Activated T-cell treated with anti-CD3 and anti-CD28 coated beads, Interleukin-2, amount 50 U/mL, for 72 hours (primary cell): ENCODE results near the gene DDX50. TPM values are rescaled to one million over a fixed set of nuclear protein-coding genes. Genes with fewer than 3 reads are reported as not detected.
"Not testable (repeated sequence)": the region's sequence is repeated elsewhere in the genome, so short reads cannot be mapped to it uniquely, and the experiment has no call there.

ENCODE experiments used
- ATAC-seq, 2 donors: fragments of 150-1000 bp; cut with Tn5 transposase; replicated peaks in 1 of 2; 2 replicates each; pipeline ENCODE4 v1.10.0; 2021; ENCODE audit warnings: moderate library complexity in 2 of 2, mild to moderate bottlenecking in 1 of 2
- DNase-seq, 2 donors: peaks; one replicate each; pipeline ENCODE4 v3.0.0; 2021 to 2022; ENCODE audit warnings: mixed read lengths in 1 of 2
- H3K27ac Mint-ChIP-seq: one replicate; pipeline ENCODE4 v1.8.0; 2022; ENCODE audit warnings: mild to moderate bottlenecking, moderate library complexity, mixed read lengths
- H3K27me3 Mint-ChIP-seq: one replicate; pipeline ENCODE4 v1.8.0; 2022; ENCODE audit warnings: low read depth, mixed read lengths
- H3K36me3 Mint-ChIP-seq, 2 donors: one replicate each; pipeline ENCODE4 v1.8.0; 2022; ENCODE audit warnings: mixed read lengths in 2 of 2, mild to moderate bottlenecking in 1 of 2; ENCODE audit not compliant: insufficient read depth in 2 of 2
- H3K4me1 Mint-ChIP-seq: one replicate; pipeline ENCODE4 v1.8.0; 2022; ENCODE audit warnings: low read depth, mixed read lengths
- H3K4me3 Mint-ChIP-seq, 2 donors: one replicate each; pipeline ENCODE4 v1.8.0; 2022; ENCODE audit warnings: mild to moderate bottlenecking in 2 of 2, mixed read lengths in 2 of 2, moderate library complexity in 2 of 2
- H3K9me3 Mint-ChIP-seq, 2 donors: one replicate each; pipeline ENCODE4 v1.8.0; 2022; ENCODE audit warnings: mixed read lengths in 2 of 2
- total RNA-seq, 2 donors: library from RNA; stranded (reverse); gene quantifications; one replicate each; pipeline ENCODE4 v1.2.3, GENCODE V29; 2022

Gene DDX50, protein sequence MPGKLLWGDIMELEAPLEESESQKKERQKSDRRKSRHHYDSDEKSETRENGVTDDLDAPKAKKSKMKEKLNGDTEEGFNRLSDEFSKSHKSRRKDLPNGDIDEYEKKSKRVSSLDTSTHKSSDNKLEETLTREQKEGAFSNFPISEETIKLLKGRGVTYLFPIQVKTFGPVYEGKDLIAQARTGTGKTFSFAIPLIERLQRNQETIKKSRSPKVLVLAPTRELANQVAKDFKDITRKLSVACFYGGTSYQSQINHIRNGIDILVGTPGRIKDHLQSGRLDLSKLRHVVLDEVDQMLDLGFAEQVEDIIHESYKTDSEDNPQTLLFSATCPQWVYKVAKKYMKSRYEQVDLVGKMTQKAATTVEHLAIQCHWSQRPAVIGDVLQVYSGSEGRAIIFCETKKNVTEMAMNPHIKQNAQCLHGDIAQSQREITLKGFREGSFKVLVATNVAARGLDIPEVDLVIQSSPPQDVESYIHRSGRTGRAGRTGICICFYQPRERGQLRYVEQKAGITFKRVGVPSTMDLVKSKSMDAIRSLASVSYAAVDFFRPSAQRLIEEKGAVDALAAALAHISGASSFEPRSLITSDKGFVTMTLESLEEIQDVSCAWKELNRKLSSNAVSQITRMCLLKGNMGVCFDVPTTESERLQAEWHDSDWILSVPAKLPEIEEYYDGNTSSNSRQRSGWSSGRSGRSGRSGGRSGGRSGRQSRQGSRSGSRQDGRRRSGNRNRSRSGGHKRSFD
- 10 to 100 TPM; 61.8 to 62.8 TPM for total RNA-seq

DNA sequence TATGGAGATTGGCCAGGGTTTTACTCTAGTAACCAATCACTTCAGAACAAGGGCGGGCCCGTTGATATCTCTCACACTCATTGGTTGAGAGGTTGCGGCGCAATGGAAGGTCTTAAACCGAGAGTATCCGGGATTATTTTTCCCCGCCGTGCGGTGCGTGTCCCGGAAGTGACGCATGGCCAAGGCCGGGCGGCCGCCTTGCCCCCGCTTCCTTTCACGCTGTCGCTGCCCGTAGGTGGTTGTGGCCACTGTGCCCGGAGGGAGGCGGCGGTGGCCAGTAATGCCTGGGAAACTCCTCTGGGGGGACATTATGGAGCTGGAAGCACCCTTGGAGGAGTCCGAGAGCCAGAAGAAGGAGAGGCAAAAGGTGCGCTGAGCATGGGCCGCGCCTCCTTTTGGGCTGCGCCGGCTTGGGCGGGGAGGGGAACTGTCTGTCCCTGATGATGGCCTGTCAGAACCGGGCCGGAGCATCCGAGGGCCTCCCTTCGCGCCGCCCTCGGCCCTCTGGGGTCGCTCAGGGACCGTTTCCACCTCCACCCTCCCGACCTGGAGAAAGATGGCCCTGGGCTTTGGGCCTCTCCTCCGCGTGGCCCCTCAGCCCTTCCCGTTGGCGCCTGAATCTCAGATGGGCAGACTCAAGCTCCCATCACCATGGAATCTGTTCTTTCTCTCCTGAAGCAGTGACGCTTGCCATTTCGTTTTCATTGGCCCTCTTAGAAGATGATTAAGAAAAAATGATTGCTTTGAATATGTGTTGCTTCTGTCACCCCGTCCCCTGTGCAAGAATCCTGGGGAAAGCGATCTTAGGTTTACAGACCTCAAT, at the start of gene DDX50:
DDX50 (plus strand) TSS at position 211 of the 823 bp plus-strand sequence; CDS start at position 281, 70 bp downstream.
- H3K4me1 Mint-ChIP-seq, result peaks cover 37% of the 10 kb centered on the region
- H3K36me3 Mint-ChIP-seq, result peaks cover 12 to 13% of the 10 kb centered on the region in 2 donors
- DNase-seq (peak; percentile 97), ATAC-seq (peak; percentile 96)
- peak within 1 kb of the TSS; percentile 93 to 98 for H3K4me3 Mint-ChIP-seq
- peak within 1 kb of the TSS; percentile 100 for H3K27ac Mint-ChIP-seq
- H3K9me3 Mint-ChIP-seq, result no peaks in the 10 kb centered on the region
- H3K27me3 Mint-ChIP-seq, result no peaks in the 10 kb centered on the region

DNA sequence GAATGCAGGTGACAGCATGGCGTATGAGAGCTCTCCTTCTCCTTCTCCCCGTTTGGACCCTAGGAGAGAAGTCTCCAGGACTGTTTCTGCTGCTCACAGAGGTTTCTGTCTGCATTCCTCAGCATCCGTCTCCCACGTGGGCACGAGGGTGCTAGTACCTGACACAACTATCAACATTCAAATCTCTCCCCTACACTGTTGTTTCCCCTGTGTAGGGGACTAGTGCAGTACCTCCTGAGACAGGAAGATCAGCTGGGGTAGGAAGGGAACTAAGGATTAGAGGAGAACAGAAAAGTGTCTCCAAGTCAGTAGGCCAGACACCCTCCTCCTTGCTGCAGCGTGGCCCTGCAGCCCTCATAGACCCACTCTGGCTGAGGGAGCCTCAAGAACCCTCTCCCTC, 44.8 kb upstream of the DDX50 start:
- no peak for ATAC-seq
- no peaks in the 10 kb centered on the region for H3K4me1 Mint-ChIP-seq
- peaks cover 5 to 10% of the 10 kb centered on the region in 2 donors for H3K9me3 Mint-ChIP-seq
- H3K27me3 Mint-ChIP-seq, result no peaks in the 10 kb centered on the region
- DNase-seq, result no peak
- H3K36me3 Mint-ChIP-seq, result peaks cover 7 to 10% of the 10 kb centered on the region in 2 donors
- no peak overlapping the region for H3K4me3 Mint-ChIP-seq
- no peak overlapping the region for H3K27ac Mint-ChIP-seq

GRCh38 chr10:68857005-68857404, 44.1 kb upstream of the DDX50 start:
- no peak overlapping the region for H3K27ac Mint-ChIP-seq
- H3K36me3 Mint-ChIP-seq, result peaks cover 8 to 13% of the 10 kb centered on the region in 2 donors
- ATAC-seq, result no peak
- H3K9me3 Mint-ChIP-seq, result peaks cover 5 to 10% of the 10 kb centered on the region in 2 donors
- DNase-seq, result no peak
- no peaks in the 10 kb centered on the region for H3K27me3 Mint-ChIP-seq
- no peaks in the 10 kb centered on the region for H3K4me1 Mint-ChIP-seq
- H3K4me3 Mint-ChIP-seq, result no peak overlapping the region

- Mint-ChIP-seq H3K4me1 (peaks cover 1% of the 10 kb centered on the region), H3K9me3 (peaks cover 5 to 10% of the 10 kb centered on the region in 2 donors), H3K27ac (no peak overlapping the region), H3K27me3 (no peaks in the 10 kb centered on the region), H3K4me3 (no peak overlapping the region), H3K36me3 (peaks cover 8 to 13% of the 10 kb centered on the region in 2 donors)
- ATAC-seq, result no peak
- no peak for DNase-seq
These were observed 39.9 kb upstream of the DDX50 start for GRCh38 chr10:68861253-68861652.

GRCh38 chr10:68864611-68865010, 36.5 kb upstream of the DDX50 start:
- no peak for DNase-seq
- H3K36me3 Mint-ChIP-seq, result peaks cover 6 to 12% of the 10 kb centered on the region in 2 donors
- H3K27me3 Mint-ChIP-seq, result no peaks in the 10 kb centered on the region

DNA sequence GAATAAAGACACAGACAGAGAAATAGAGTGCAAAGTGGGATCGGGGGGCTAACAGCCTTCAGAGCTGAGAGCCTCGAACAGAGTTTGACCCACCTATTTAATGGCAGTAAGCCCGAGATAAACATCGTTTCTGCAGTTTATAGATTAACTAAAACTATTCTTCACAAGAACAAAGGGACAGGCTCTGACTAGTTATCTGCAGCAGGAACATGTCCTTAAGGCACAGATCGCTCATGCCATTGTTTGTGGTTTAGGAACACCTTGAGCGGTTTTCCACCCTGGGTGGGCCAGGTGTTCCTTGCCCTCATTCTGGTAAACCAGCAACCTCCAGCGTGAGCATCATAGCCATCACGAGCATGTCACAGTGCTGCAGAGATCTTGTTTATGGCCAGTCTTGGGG, 32.9 kb upstream of the DDX50 start:
- H3K27me3 Mint-ChIP-seq, ATAC-seq, H3K4me3 Mint-ChIP-seq, H3K36me3 Mint-ChIP-seq, DNase-seq, H3K9me3 Mint-ChIP-seq, H3K27ac Mint-ChIP-seq: not testable (repeated sequence)
- peaks cover 21% of the 10 kb centered on the region for H3K4me1 Mint-ChIP-seq

More at GRCh38 chr10:68864611-68865010, 36.5 kb upstream of the DDX50 start:
- Mint-ChIP-seq H3K9me3 (peaks cover 5 to 8% of the 10 kb centered on the region in 2 donors), H3K27ac (no peak overlapping the region), H3K4me1 (peaks cover 5% of the 10 kb centered on the region), H3K4me3 (no peak overlapping the region)
- ATAC-seq, result no peak

- DNase-seq (no peak), ATAC-seq (no peak)
- Mint-ChIP-seq H3K4me1 (peaks cover 21% of the 10 kb centered on the region), H3K27me3 (no peaks in the 10 kb centered on the region), H3K36me3 (no peaks in the 10 kb centered on the region), H3K4me3 (no peak overlapping the region), H3K9me3 (no peaks in the 10 kb centered on the region), H3K27ac (no peak overlapping the region)
These were observed 31.5 kb upstream of the DDX50 start for GRCh38 chr10:68869623-68870022.

GRCh38 chr10:68870061-68870460, 31.1 kb upstream of the DDX50 start:
- Mint-ChIP-seq H3K4me3 (no peak overlapping the region), H3K36me3 (no peaks in the 10 kb centered on the region), H3K27ac (no peak overlapping the region), H3K27me3 (no peaks in the 10 kb centered on the region), H3K9me3 (no peaks in the 10 kb centered on the region), H3K4me1 (peaks cover 21% of the 10 kb centered on the region)
- DNase-seq (no peak), ATAC-seq (no peak)

DNA sequence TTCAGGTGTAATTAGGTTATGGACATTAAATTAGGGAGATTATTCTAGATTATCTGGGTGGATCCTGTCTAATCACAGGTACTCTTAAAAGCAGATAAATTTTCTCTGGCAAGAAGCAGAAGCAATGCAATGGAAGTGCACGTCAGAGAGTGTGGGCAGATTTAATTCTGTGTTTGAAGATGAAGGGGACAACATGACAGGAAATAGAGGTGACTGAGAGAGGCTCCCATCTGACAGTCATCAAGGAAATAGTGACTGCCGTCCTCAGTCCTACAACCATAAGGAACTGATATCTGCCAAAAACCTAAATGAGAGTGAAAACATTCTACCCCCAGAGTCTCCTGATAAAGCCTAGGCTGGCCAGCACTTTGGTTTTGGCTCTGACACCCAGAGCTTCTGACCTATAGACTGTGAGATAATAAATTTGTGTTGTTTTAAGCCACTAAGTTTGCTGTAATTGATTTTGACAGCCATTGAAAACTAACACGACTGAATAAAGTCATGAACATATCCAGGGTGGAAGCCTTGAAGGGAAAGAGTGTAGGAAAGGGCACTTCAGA, 30.5 kb upstream of the DDX50 start:
- DNase-seq (peak; percentile 3 to 6), ATAC-seq (peak; percentile 75 to 82)
- Mint-ChIP-seq H3K36me3 (no peaks in the 10 kb centered on the region), H3K27ac (no peak overlapping the region), H3K27me3 (no peaks in the 10 kb centered on the region), H3K4me3 (no peak overlapping the region), H3K9me3 (no peaks in the 10 kb centered on the region), H3K4me1 (peaks cover 21% of the 10 kb centered on the region)

DNA sequence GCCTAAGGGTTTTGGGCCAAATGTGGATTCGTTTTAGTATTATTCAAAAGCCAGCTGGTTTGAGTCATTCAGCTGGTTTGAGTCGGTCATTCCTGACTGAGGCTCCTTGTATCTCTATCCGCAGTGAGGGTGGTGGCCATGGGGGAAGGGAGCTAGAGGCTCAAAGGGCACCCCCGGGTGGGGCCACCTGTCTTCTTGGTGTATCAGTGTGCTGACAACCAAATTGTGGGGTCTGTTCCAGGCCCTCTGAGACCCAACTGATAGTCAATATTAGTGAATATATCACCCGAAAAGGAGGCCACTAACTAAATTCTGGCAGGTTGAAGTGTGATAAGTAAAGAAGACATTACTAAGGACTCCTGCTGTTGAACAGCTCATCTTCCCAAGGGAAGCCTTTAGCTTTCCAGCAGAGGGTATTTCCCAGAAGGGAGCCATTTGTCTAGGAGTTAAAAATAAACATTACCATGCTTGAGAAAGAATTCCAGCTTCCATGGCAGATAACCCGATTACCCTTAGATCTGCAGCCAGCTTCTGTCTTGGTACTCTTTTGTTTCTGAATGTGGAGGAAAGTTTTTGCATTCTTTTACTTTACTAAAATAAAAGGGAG, 29.9 kb upstream of the DDX50 start:
- ATAC-seq (peak; percentile 17 to 29), DNase-seq (peak in 1 of 2 donors; percentile 5)
- no peak overlapping the region for H3K4me3 Mint-ChIP-seq
- H3K36me3 Mint-ChIP-seq, result no peaks in the 10 kb centered on the region
- H3K4me1 Mint-ChIP-seq, result peaks cover 20% of the 10 kb centered on the region
- no peaks in the 10 kb centered on the region for H3K27me3 Mint-ChIP-seq
- H3K27ac Mint-ChIP-seq, result no peak overlapping the region
- no peaks in the 10 kb centered on the region for H3K9me3 Mint-ChIP-seq

DNA sequence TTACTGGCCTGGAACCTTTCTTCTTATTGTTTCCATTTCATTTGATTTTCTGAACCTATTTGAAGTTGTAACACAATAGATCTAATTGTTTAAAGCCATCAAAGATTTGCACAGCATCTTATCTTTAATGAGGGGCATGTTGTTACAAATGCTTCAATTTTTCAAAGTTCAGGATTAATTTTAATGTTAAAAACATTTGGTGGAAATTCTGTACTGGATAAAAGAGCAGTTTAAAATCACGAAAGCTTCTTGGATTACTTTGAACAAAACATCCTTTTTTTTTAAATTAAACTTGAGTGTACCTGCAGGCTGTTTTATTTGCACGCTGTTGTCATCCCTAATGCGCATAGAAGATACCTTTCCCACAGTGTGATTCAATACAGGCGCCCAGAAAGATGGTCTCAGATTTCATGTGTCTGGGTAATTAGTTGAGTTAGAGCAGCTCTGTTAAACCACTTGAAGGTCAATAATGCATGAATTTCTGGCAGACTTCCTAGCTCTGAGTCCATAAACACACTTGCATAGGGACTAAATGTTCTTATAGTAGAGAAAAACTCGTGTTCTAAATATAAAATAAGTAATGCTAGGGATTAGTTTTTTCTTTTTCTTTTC, 29.3 kb upstream of the DDX50 start:
- DNase-seq, result no peak
- H3K27me3 Mint-ChIP-seq, result no peaks in the 10 kb centered on the region
- H3K27ac Mint-ChIP-seq, result no peak overlapping the region
- H3K4me3 Mint-ChIP-seq, result no peak overlapping the region
- peaks cover 16% of the 10 kb centered on the region for H3K4me1 Mint-ChIP-seq
- ATAC-seq, result no peak
- H3K9me3 Mint-ChIP-seq, result no peaks in the 10 kb centered on the region
- H3K36me3 Mint-ChIP-seq, result no peaks in the 10 kb centered on the region
